Trophoblast cell (in vitro differentiated cells and primary cell): ENCODE data around the gene RBM28.

Source experiments
- DNase-seq, 2 donors: peaks; one replicate each; pipeline ENCODE4 v3.0.0-alpha.2; 2016
- H2AFZ ChIP-seq: 2 replicates; pipeline ENCODE4 v1.6.1; 2013; ENCODE audit warnings: low read length, moderate library complexity, mild to moderate bottlenecking; ENCODE audit not compliant: insufficient read depth, poor library complexity
- H2AK5ac ChIP-seq: 2 replicates; pipeline ENCODE4 v1.6.1; 2013; ENCODE audit warnings: mild to moderate bottlenecking, low read length
- H2BK120ac ChIP-seq: 2 replicates; pipeline ENCODE4 v1.6.1; 2013; ENCODE audit warnings: low read length, mild to moderate bottlenecking, moderate library complexity; ENCODE audit not compliant: insufficient read depth, poor library complexity
- H2BK12ac ChIP-seq: 2 replicates; pipeline ENCODE4 v1.6.1; 2013; ENCODE audit warnings: mild to moderate bottlenecking, low read length, moderate library complexity
- H2BK5ac ChIP-seq: 2 replicates; pipeline ENCODE4 v1.6.1; 2013; ENCODE audit warnings: low read length, low read depth, moderate library complexity, mild to moderate bottlenecking; ENCODE audit not compliant: poor library complexity
- H3K14ac ChIP-seq: 2 replicates; pipeline ENCODE4 v1.6.1; 2013; ENCODE audit warnings: mild to moderate bottlenecking, low read length
- H3K18ac ChIP-seq: 2 replicates; pipeline ENCODE4 v1.6.1; 2013; ENCODE audit warnings: mild to moderate bottlenecking, low read length
- H3K23ac ChIP-seq: 2 replicates; pipeline ENCODE4 v1.6.1; 2013; ENCODE audit warnings: low read length
- H3K27ac ChIP-seq: 2 replicates; pipeline ENCODE4 v1.5.1; 2013; ENCODE audit warnings: low read depth, mild to moderate bottlenecking, inconsistent platforms, low read length, moderate library complexity
- H3K27me3 ChIP-seq: 2 replicates; pipeline ENCODE4 v1.6.1; 2013; ENCODE audit warnings: inconsistent platforms, mild to moderate bottlenecking, low read length, moderate library complexity; ENCODE audit not compliant: insufficient read depth
- H3K36me3 ChIP-seq, 2 experiments: 1 replicate in 1 of 2; 2 replicates in 1 of 2; pipeline ENCODE4 v1.6.1; 2013; ENCODE audit warnings: low read length in 2 of 2, mild to moderate bottlenecking in 2 of 2, moderate library complexity in 1 of 2; ENCODE audit not compliant: insufficient read depth in 2 of 2, control insufficient read depth in 1 of 2
- H3K4ac ChIP-seq: 2 replicates; pipeline ENCODE4 v1.6.1; 2013; ENCODE audit warnings: low read depth, mild to moderate bottlenecking, low read length, moderate library complexity
- H3K4me1 ChIP-seq, 2 experiments: 1 replicate in 1 of 2; 2 replicates in 1 of 2; pipeline ENCODE4 v1.6.1; 2013; ENCODE audit warnings: low read length in 2 of 2, mild to moderate bottlenecking in 2 of 2, moderate library complexity in 1 of 2; ENCODE audit not compliant: insufficient read depth in 2 of 2, control insufficient read depth in 1 of 2
- H3K4me2 ChIP-seq: 2 replicates; pipeline ENCODE4 v1.6.1; 2013; ENCODE audit warnings: inconsistent platforms, mild to moderate bottlenecking, low read length, moderate library complexity
- H3K4me3 ChIP-seq: 2 replicates; pipeline ENCODE4 v1.5.1; 2013; ENCODE audit warnings: mild to moderate bottlenecking, low read depth, low read length, inconsistent platforms
- H3K79me1 ChIP-seq: one replicate; pipeline ENCODE4 v1.6.1; 2013; ENCODE audit warnings: low read length
- H3K79me2 ChIP-seq: 2 replicates; pipeline ENCODE4 v1.6.1; 2013; ENCODE audit warnings: low read length, mild to moderate bottlenecking; ENCODE audit not compliant: control insufficient read depth, insufficient read depth, poor library complexity
- H3K9ac ChIP-seq: 2 replicates; pipeline ENCODE4 v1.6.1; 2013; ENCODE audit warnings: mild to moderate bottlenecking, low read length
- H3K9me3 ChIP-seq: 2 replicates; pipeline ENCODE4 v1.6.1; 2013; ENCODE audit warnings: low read depth, mild to moderate bottlenecking, control low read depth, inconsistent platforms, low read length; ENCODE audit not compliant: insufficient read depth
- H4K12ac ChIP-seq: 2 replicates; pipeline ENCODE4 v1.6.1; 2013; ENCODE audit warnings: low read depth, mild to moderate bottlenecking, low read length, moderate library complexity
- H4K8ac ChIP-seq: 2 replicates; pipeline ENCODE4 v1.6.1; 2013; ENCODE audit warnings: low read depth, mild to moderate bottlenecking, low read length, moderate library complexity
- H4K91ac ChIP-seq: one replicate; pipeline ENCODE4 v1.6.1; 2013; ENCODE audit warnings: low read depth, mild to moderate bottlenecking, low read length, moderate library complexity
- WGBS: extraction: QIAGEN DNeasy Blood & Tissue Kit; methylation state at CpG from one replicate; pipeline ENCODE4 v1.1.7; 2013; ENCODE audit warnings: missing lambda C conversion rate; ENCODE audit not compliant: insufficient read length, insufficient coverage; ENCODE audit errors: extremely low coverage; 5-methylcytosine and 5-hydroxymethylcytosine counted together

Gene RBM28

DNA sequence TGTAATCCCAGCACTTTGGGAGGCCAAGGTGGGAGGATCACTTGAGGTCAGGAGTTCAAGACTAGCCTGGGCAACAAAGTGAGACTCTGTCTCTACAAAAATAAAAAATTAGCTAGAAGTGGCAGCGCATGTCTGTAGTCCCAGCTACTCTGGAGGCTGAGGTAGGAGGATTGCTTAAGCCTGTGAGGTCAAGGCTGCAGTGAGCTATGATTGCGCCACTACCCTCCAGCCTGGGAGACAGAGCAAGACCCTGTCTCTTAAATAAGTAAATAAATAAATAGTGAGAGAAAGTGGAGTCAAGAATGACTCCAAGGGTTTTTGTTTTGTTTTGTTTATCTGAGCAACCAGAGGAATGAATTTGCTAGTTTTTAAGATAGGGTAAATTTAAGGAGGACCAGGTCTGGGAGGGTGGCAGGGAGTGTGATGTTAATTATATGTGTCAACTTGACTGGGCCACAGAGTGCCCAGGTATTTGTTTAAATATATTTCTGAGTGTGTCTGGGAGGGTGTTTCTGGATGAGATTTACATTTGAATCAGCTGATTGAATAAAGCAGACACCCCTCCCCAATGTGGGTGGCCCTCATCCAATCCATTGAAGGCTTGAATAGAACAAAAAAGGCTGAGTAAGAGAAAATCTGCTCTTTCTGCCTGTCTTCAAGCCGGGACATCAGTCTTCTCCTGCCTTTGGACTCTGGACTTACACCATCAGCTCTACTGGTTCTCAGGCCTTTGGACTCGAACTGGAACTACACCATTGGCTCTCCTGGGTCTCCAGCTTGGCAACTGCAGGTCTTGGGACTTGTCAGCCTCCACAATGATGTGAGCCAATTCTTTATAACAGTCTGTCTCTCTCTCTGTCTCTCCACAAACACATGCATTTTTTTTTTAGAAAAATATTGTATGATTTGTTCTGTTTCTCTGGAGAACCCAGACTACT is 42.5 kb upstream of the RBM28 start:
- no peak overlapping the region for H2AFZ ChIP-seq
- no peaks in the 10 kb centered on the region for H3K9me3 ChIP-seq
- H3K4ac ChIP-seq = no peak overlapping the region
- H3K4me1 ChIP-seq = peaks cover 31 to 32% of the 10 kb centered on the region in 2 experiments
- H4K91ac ChIP-seq = no peak overlapping the region
- H4K8ac ChIP-seq = no peak overlapping the region
- no peak overlapping the region for H3K23ac ChIP-seq
- H3K14ac ChIP-seq = no peak overlapping the region
- no peak overlapping the region for H4K12ac ChIP-seq
- no peak overlapping the region for H2BK120ac ChIP-seq
- no peaks in the 10 kb centered on the region for H3K27me3 ChIP-seq
- H3K4me3 ChIP-seq = no peak overlapping the region
- H3K4me2 ChIP-seq = no peak overlapping the region
- no peak overlapping the region for H3K27ac ChIP-seq
- peaks cover 12% of the 10 kb centered on the region for H3K79me1 ChIP-seq
- H3K36me3 ChIP-seq = no peaks in the 10 kb centered on the region
- H3K79me2 ChIP-seq = peaks cover 5% of the 10 kb centered on the region
- no peak overlapping the region for H2BK5ac ChIP-seq
- H2BK12ac ChIP-seq = peak overlapping the region; percentile 44
- WGBS = no CpG with 5 or more reads among the region's 4 CpGs
- no peak for DNase-seq
- H3K18ac ChIP-seq = no peak overlapping the region
- H2AK5ac ChIP-seq = no peak overlapping the region
- no peak overlapping the region for H3K9ac ChIP-seq

DNA sequence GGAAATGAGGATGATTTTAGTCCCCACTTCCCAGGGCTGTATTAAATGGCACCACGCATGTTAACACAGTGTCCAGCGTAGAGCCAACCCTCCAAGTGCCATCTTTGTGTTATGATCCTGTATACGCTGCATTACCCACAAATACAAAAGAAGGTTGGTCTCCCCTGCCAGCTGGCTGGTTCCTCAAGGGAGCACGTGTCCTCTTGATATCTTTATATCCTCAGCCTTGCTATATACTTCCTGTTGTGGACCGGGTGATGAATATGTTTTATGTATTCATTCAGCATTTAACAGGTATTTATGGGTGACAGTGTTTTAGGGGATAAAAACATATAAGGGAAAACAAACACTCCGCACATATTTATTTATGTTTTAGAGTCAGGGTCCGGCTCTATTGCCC is 41.0 kb upstream of the RBM28 start:
- Histone ChIP-seq H3K23ac (no peak overlapping the region), H3K36me3 (no peaks in the 10 kb centered on the region), H3K9me3 (no peaks in the 10 kb centered on the region), H2BK12ac (peak overlapping the region; percentile 15), H2BK5ac (no peak overlapping the region), H2AFZ (no peak overlapping the region), H2BK120ac (no peak overlapping the region), H3K4me1 (peaks cover 42 to 43% of the 10 kb centered on the region in 2 experiments), H3K14ac (no peak overlapping the region), H3K4me2 (no peak overlapping the region), H4K91ac (peak overlapping the region; percentile 13), H2AK5ac (no peak overlapping the region), H3K4ac (no peak overlapping the region), H3K27ac (no peak overlapping the region), H3K79me2 (peaks cover 5% of the 10 kb centered on the region), H3K79me1 (peaks cover 24% of the 10 kb centered on the region), H3K9ac (no peak overlapping the region), H3K4me3 (no peak overlapping the region), H4K12ac (no peak overlapping the region), H3K27me3 (no peaks in the 10 kb centered on the region), H3K18ac (no peak overlapping the region), H4K8ac (no peak overlapping the region)
- DNase-seq = no peak
- no CpG with 5 or more reads among the region's 7 CpGs for WGBS

DNA sequence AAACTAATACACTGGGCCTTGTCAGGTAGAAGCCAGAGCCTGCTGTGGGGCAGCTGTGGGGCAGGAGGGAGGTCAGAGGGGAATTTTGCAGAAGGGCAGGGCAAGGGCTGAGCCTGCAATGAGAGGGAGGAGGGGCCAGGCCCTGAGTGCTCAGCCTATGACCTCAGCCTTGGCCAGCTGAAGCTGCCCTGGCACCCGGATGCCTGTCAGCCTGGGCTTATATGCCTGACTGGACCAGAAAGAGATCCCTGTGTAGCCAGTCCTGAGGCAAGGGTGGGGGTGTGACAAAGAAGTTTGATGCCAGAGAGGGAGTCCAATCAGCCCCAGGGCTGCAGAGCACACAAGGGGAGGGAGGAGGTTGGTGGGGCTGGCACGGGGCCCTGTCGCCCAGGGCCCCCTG is 40.1 kb upstream of the RBM28 start:
- H3K4me1 ChIP-seq = peaks cover 39 to 42% of the 10 kb centered on the region in 2 experiments
- peak overlapping the region; percentile 26 for H2BK5ac ChIP-seq
- no peak overlapping the region for H4K12ac ChIP-seq
- peaks cover 8% of the 10 kb centered on the region for H3K79me2 ChIP-seq
- no peak overlapping the region for H3K4me3 ChIP-seq
- H3K36me3 ChIP-seq = no peaks in the 10 kb centered on the region
- no peaks in the 10 kb centered on the region for H3K27me3 ChIP-seq
- peak overlapping the region; percentile 50 for H2BK12ac ChIP-seq
- H3K4ac ChIP-seq = no peak overlapping the region
- H2AFZ ChIP-seq = no peak overlapping the region
- H2BK120ac ChIP-seq = peak overlapping the region; percentile 26
- H3K9ac ChIP-seq = no peak overlapping the region
- no peak overlapping the region for H3K27ac ChIP-seq
- H3K4me2 ChIP-seq = no peak overlapping the region
- peaks cover 32% of the 10 kb centered on the region for H3K79me1 ChIP-seq
- no peaks in the 10 kb centered on the region for H3K9me3 ChIP-seq
- no peak overlapping the region for H3K18ac ChIP-seq
- WGBS = no CpG with 5 or more reads among the region's 3 CpGs
- peak overlapping the region; percentile 15 for H4K91ac ChIP-seq
- no peak overlapping the region for H3K23ac ChIP-seq
- no peak for DNase-seq
- H2AK5ac ChIP-seq = peak overlapping the region; percentile 15
- peak overlapping the region; percentile 12 for H4K8ac ChIP-seq
- peak overlapping the region; percentile 49 for H3K14ac ChIP-seq

DNA sequence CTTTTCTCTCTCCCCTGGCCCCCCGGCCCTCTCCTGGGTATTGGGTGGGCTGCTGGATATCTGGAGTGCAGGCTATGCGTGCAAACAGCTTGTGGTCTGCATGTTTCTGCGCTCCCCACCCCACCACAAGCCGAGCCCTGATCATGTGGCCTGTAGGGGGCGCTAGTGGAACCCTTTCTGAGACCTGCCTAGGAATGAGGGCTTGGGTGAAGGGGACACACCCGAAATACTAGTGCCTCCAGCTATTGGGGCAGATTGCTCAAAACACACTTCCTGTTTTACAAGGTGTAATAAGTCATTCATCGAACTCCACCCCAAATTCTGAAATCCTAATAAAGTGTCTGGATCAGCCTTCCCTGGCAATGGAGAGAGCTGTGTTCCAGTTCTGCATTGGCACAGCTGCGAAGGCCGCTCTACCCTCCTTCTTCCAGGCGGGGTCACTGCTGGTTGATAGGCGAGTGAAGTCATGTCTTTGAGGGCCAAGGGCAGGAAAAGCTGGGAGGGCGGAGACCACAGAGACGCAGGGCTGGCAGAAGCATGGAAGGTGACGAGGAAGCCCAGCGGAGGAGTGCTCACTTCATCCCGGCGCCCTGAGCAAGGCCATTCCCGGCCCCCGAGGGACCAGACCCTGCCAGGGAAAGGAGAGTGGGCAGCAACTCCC is 37.6 kb upstream of the RBM28 start:
- no CpG with 5 or more reads among the region's 19 CpGs for WGBS

More for the DNA sequence above, 37.6 kb upstream of the RBM28 start:
- peak overlapping the region; percentile 55 for H2AK5ac ChIP-seq
- no peak overlapping the region for H3K9ac ChIP-seq
- no peak for DNase-seq
- H2AFZ ChIP-seq = no peak overlapping the region
- H4K8ac ChIP-seq = peak overlapping the region; percentile 39
- no peak overlapping the region for H4K12ac ChIP-seq
- H3K27ac ChIP-seq = peak overlapping the region; percentile 52
- peak overlapping the region; percentile 58 for H2BK12ac ChIP-seq
- H3K79me1 ChIP-seq = peaks cover 32% of the 10 kb centered on the region
- no peaks in the 10 kb centered on the region for H3K36me3 ChIP-seq
- peak overlapping the region; percentile 82 for H2BK120ac ChIP-seq
- peaks cover 8% of the 10 kb centered on the region for H3K79me2 ChIP-seq
- no peaks in the 10 kb centered on the region for H3K9me3 ChIP-seq
- H3K4me1 ChIP-seq = peaks cover 35 to 39% of the 10 kb centered on the region in 2 experiments
- H3K18ac ChIP-seq = peak overlapping the region; percentile 62
- H3K4ac ChIP-seq = peak overlapping the region; percentile 9
- H3K4me3 ChIP-seq = no peak overlapping the region
- H3K27me3 ChIP-seq = no peaks in the 10 kb centered on the region
- peak overlapping the region; percentile 38 for H3K14ac ChIP-seq
- H4K91ac ChIP-seq = peak overlapping the region; percentile 59
- peak overlapping the region; percentile 59 for H2BK5ac ChIP-seq
- no peak overlapping the region for H3K23ac ChIP-seq
- no peak overlapping the region for H3K4me2 ChIP-seq
